Neural progenitor cell (in vitro differentiated cells): ENCODE results near the gene GABRB2. TPM values are rescaled to one million over a fixed set of nuclear protein-coding genes. Genes with fewer than 3 reads are reported as not detected.
A peak's percentile ranks its signal among the peaks of the same experiment; 100 is the strongest.

Experiments
- DNase-seq: peaks from one replicate; pipeline ENCODE4 v3.0.0-alpha.2; 2016; ENCODE audit warnings: low spot score
- H2AFZ ChIP-seq: fragments of 200-600 bp; sonication (generic); replicated peaks from 2 replicates; pipeline ENCODE4 v1.6.1; 2016; ENCODE audit warnings: antibody characterized with exemption
- H3F3A ChIP-seq: fragments of 200-600 bp; sonication (generic); 2 replicates; pipeline ENCODE4 v1.6.1; 2016; ENCODE audit warnings: antibody characterized with exemption, low read depth
- H3K27ac ChIP-seq: fragments of 200-600 bp; sonication (generic); 2 replicates; pipeline ENCODE4 v1.5.1; 2016; ENCODE audit warnings: mild to moderate bottlenecking
- H3K27me3 ChIP-seq: fragments of 200-600 bp; sonication (generic); 2 replicates; pipeline ENCODE4 v1.6.1; 2016; ENCODE audit warnings: mild to moderate bottlenecking, moderate library complexity
- H3K36me3 ChIP-seq: fragments of 200-600 bp; sonication (generic); 2 replicates; pipeline ENCODE4 v1.5.1; 2016
- H3K4me1 ChIP-seq: fragments of 200-600 bp; sonication (generic); 2 replicates; pipeline ENCODE4 v1.6.1; 2016; ENCODE audit warnings: mixed run types
- H3K4me2 ChIP-seq: fragments of 200-600 bp; sonication (generic); 2 replicates; pipeline ENCODE4 v1.6.1; 2016
- H3K4me3 ChIP-seq: fragments of 200-600 bp; sonication (generic); 2 replicates; pipeline ENCODE4 v1.5.1; 2016
- H3K79me2 ChIP-seq: fragments of 200-600 bp; sonication (generic); 2 replicates; pipeline ENCODE4 v1.6.1; 2016; ENCODE audit warnings: low read depth
- H3K9ac ChIP-seq: fragments of 200-600 bp; sonication (generic); 2 replicates; pipeline ENCODE4 v1.6.1; 2016
- H3K9me3 ChIP-seq: fragments of 200-600 bp; sonication (generic); 2 replicates; pipeline ENCODE4 v1.5.1; 2016; ENCODE audit warnings: low read depth
- H4K20me1 ChIP-seq: fragments of 200-600 bp; sonication (generic); 2 replicates; pipeline ENCODE4 v1.6.1; 2016; ENCODE audit warnings: low read depth
- H3K27ac Mint-ChIP-seq: 3 replicates; pipeline ENCODE4 v1.8.0; 2021; ENCODE audit warnings: mixed read lengths
- H3K27me3 Mint-ChIP-seq: 2 replicates; pipeline ENCODE4 v1.8.0; 2022; ENCODE audit warnings: low read depth, mild to moderate bottlenecking, inconsistent platforms, moderate library complexity, mixed read lengths; ENCODE audit not compliant: insufficient read depth
- H3K36me3 Mint-ChIP-seq: 3 replicates; pipeline ENCODE4 v1.8.0; 2021; ENCODE audit warnings: mixed read lengths
- H3K4me1 Mint-ChIP-seq: 3 replicates; pipeline ENCODE4 v1.8.0; 2021; ENCODE audit warnings: mixed read lengths
- H3K4me3 Mint-ChIP-seq: 3 replicates; pipeline ENCODE4 v1.8.0; 2021; ENCODE audit warnings: mild to moderate bottlenecking, moderate library complexity, mixed read lengths
- H3K9me3 Mint-ChIP-seq: 3 replicates; pipeline ENCODE4 v1.8.0; 2020; ENCODE audit warnings: mixed read lengths
- CTCF ChIP-seq: fragments of 200-600 bp; sonication (generic); IDR thresholded peaks from 2 replicates; pipeline ENCODE4 v1.5.1; 2017; ENCODE audit warnings: antibody characterized with exemption, mild to moderate bottlenecking
- EZH2 ChIP-seq: fragments of 200-600 bp; sonication (generic); IDR thresholded peaks from 2 replicates; pipeline ENCODE4 v1.6.1; 2017; ENCODE audit warnings: antibody characterized with exemption, mild to moderate bottlenecking, moderate library complexity
- EZH2phosphoT487 ChIP-seq: fragments of 200-600 bp; sonication (generic); IDR thresholded peaks from 2 replicates; pipeline ENCODE4 v1.6.1; 2017; ENCODE audit warnings: antibody characterized with exemption
- total RNA-seq: library from RNA; depleted of rRNA; stranded (reverse); fragments of >200 nt; gene quantifications from 2 replicates; pipeline ENCODE4 v1.2.3, GENCODE V29; 2015; ENCODE audit warnings: low replicate concordance

GABRB2 gene
- total RNA-seq, 1 donor from 2014 or later = 0.58 TPM

- H3K27ac Mint-ChIP-seq = no peak overlapping the region
- no peaks in the 10 kb centered on the region for H3K36me3 Mint-ChIP-seq
- H3K4me3 Mint-ChIP-seq = peak overlapping the region; percentile 83
- H4K20me1 ChIP-seq = peaks cover 4% of the 10 kb centered on the region
- peaks cover 7% of the 10 kb centered on the region for H3K9me3 Mint-ChIP-seq
- H2AFZ ChIP-seq = peak overlapping the region; percentile 29
- DNase-seq = peak; percentile 57
- H3K27me3 Mint-ChIP-seq = peaks cover 42% of the 10 kb centered on the region
- peaks cover 78% of the 10 kb centered on the region for H3K27me3 ChIP-seq
- H3K27ac ChIP-seq = no peak overlapping the region
- TF ChIP-seq CTCF = no peak
- TF ChIP-seq EZH2phosphoT487 = peak; percentile 89
- peak; percentile 55 for TF ChIP-seq EZH2
- H3K9ac ChIP-seq = no peak overlapping the region
- peak overlapping the region; percentile 79 for H3K4me3 ChIP-seq
- H3F3A ChIP-seq = peaks cover 13% of the 10 kb centered on the region
- H3K9me3 ChIP-seq = no peaks in the 10 kb centered on the region
- peak overlapping the region; percentile 100 for H3K4me2 ChIP-seq
- H3K4me1 ChIP-seq = peaks cover 7% of the 10 kb centered on the region
- no peaks in the 10 kb centered on the region for H3K36me3 ChIP-seq
- peaks cover 21% of the 10 kb centered on the region for H3K4me1 Mint-ChIP-seq
- H3K79me2 ChIP-seq = no peaks in the 10 kb centered on the region
Observed at GRCh38 chr5:161548487-161549094, 2.1 kb upstream of the GABRB2 start.

- H3K4me3 Mint-ChIP-seq = peak overlapping the region; percentile 93
- no peak overlapping the region for H3K27ac ChIP-seq
- no peak overlapping the region for H3K27ac Mint-ChIP-seq
- peaks cover 7% of the 10 kb centered on the region for H3K9me3 Mint-ChIP-seq
- H3K36me3 ChIP-seq = no peaks in the 10 kb centered on the region
- TF ChIP-seq EZH2phosphoT487 (peak; percentile 74), EZH2 (peak; percentile 89), CTCF (no peak)
- no peaks in the 10 kb centered on the region for H3K36me3 Mint-ChIP-seq
- H3K4me2 ChIP-seq = peak overlapping the region; percentile 100
- peaks cover 4% of the 10 kb centered on the region for H4K20me1 ChIP-seq
- peaks cover 21% of the 10 kb centered on the region for H3K4me1 Mint-ChIP-seq
- peak overlapping the region; percentile 79 for H3K4me3 ChIP-seq
- H3K79me2 ChIP-seq = no peaks in the 10 kb centered on the region
- no peaks in the 10 kb centered on the region for H3K9me3 ChIP-seq
- peak; percentile 48 for DNase-seq
- peaks cover 85% of the 10 kb centered on the region for H3K27me3 ChIP-seq
- H3K4me1 ChIP-seq = peaks cover 7% of the 10 kb centered on the region
- no peak overlapping the region for H3K9ac ChIP-seq
- H2AFZ ChIP-seq = peak overlapping the region; percentile 78
- peaks cover 13% of the 10 kb centered on the region for H3F3A ChIP-seq
- peaks cover 42% of the 10 kb centered on the region for H3K27me3 Mint-ChIP-seq
Observed at GRCh38 chr5:161547738-161548486, 1.4 kb upstream of the GABRB2 start.

- peaks cover 7% of the 10 kb centered on the region for H3K4me1 ChIP-seq
- H3K27ac Mint-ChIP-seq = no peak overlapping the region
- H3K9ac ChIP-seq = no peak overlapping the region
- no peaks in the 10 kb centered on the region for H3K79me2 ChIP-seq
- H3K36me3 Mint-ChIP-seq = no peaks in the 10 kb centered on the region
- H3K9me3 Mint-ChIP-seq = peaks cover 5% of the 10 kb centered on the region
- TF ChIP-seq EZH2phosphoT487 = peak; percentile 2
- TF ChIP-seq CTCF = no peak
- TF ChIP-seq EZH2 = no peak
- H3K27ac ChIP-seq = no peak overlapping the region
- peaks cover 42% of the 10 kb centered on the region for H3K27me3 Mint-ChIP-seq
- H2AFZ ChIP-seq = peak overlapping the region; percentile 78
- H3F3A ChIP-seq = peaks cover 13% of the 10 kb centered on the region
- H3K36me3 ChIP-seq = no peaks in the 10 kb centered on the region
- H3K27me3 ChIP-seq = peaks cover 90% of the 10 kb centered on the region
- peaks cover 21% of the 10 kb centered on the region for H3K4me1 Mint-ChIP-seq
- peak overlapping the region; percentile 93 for H3K4me3 Mint-ChIP-seq
- H3K4me3 ChIP-seq = peak overlapping the region; percentile 79
- H4K20me1 ChIP-seq = peaks cover 4% of the 10 kb centered on the region
- peak; percentile 21 for DNase-seq
- no peaks in the 10 kb centered on the region for H3K9me3 ChIP-seq
- H3K4me2 ChIP-seq = peak overlapping the region; percentile 100
Observed at GRCh38 chr5:161547406-161547737, 847 bp upstream of the GABRB2 start.
